SW480 (cell line): ENCODE data around the gene AKT1.

Experiments used
- DNase-seq: peaks from one replicate; pipeline ENCODE4 v3.0.0-alpha.2; 2016; ENCODE audit warnings: low spot score

AKT1 gene

DNA sequence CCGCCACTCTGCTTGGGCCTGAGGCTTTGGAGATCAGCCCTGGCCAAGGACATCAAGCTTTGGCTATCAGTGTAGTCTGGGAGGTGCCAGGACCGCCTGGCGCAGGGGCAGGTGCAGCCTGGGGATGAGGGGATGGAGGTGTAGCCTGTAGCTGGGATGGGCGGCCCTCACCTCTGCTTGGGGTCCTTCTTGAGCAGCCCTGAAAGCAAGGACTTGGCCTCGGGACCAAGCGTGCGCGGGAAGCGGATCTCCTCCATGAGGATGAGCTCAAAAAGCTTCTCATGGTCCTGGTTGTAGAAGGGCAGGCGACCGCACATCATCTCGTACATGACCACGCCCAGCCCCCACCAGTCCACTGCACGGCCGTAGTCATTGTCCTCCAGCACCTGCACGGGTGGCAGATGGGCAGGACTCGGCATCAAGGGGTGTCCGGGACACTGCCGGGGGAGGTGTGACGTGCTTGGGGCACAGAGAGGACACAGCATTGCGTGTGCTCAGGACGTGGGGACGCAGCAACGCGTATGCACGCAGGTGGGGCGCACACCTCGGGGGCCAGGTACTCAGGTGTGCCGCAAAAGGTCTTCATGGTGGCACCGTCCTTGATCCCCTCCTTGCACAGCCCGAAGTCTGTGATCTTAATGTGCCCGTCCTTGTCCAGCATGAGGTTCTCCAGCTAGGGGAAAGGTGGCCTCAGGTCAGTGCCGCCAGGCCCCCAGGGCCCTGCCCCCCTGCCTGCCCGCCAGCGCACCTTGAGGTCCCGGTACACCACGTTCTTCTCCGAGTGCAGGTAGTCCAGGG, 22.6 kb downstream of the AKT1 start:
- no peak for DNase-seq

DNA sequence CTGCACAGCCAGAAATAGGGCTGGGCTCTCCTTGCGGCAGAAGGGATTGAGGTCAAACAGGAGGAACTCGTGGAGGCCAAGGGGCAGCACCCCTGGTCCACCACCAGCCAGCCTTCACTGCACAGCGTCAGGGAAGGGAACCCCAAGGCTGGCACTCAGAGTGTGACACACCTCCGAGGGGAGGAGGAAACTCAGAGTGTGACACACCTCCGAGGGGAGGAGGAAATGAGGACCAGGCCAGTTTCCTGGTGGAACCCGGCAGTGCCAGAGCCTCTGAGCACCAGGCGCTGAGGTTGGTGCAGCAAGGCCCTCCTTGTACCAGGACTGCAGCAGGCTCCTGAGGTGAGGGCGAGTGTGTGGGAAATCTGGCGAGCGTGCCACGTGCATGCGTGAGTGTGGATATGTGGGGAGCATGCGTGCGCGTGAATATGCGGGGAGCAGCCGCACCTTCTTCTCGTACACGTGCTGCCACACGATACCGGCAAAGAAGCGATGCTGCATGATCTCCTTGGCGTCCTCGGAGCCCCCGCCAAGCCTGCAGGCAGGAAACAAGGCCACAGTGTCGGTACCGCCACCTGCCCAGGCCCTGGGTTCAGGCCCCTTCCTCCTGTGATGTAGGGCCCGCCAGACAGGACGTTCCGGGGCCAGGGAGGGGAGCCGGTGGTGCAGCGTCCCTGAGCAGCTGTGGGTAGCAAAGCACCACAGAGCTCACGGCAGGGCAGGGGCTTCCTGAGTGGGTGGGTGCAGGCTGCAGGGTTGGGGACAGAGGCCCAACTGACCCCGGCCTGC, 23.4 kb downstream of the AKT1 start:
- DNase-seq: no peak

DNA sequence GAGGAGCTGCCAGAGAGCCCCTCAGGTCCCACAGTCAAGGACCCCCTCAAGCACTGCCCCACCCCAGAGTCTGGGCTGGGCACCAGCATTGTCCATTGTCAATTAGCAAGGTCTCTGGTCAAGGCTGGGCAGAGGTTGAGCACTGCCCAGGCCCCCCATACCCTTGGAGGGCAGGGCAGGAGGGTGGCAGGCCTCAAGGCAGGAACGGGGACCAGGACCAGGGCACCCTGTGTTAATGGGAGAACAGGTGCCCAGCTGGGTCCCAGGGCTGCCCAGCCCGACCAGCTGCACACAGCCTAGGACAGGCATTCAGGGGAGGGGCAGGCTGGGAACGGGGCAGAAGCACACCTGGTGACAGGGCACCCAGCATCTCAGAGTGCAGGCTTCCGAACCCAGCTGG, 24.2 kb downstream of the AKT1 start:
- no peak for DNase-seq

DNA sequence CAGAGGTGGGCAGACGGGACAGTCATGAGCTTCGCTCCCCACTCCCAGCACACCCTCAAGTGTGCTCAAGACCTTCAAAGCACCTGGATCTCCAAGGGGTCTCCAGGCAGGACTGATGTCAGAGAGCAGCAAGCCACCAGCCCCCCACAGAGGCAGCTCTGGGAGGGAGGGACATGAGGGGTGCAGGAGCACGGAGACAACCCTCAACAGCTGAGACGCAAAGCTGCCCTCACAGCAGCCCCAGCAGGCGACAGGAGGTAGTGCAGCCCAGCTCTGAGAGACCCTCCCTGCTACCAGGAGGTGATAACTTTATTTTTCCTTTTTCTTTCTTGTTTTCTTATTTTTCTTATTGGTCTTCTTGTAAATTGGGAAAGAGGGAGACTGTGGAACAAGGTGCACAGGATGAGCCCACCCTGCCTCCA, 24.7 kb downstream of the AKT1 start:
- DNase-seq: no peak

DNA sequence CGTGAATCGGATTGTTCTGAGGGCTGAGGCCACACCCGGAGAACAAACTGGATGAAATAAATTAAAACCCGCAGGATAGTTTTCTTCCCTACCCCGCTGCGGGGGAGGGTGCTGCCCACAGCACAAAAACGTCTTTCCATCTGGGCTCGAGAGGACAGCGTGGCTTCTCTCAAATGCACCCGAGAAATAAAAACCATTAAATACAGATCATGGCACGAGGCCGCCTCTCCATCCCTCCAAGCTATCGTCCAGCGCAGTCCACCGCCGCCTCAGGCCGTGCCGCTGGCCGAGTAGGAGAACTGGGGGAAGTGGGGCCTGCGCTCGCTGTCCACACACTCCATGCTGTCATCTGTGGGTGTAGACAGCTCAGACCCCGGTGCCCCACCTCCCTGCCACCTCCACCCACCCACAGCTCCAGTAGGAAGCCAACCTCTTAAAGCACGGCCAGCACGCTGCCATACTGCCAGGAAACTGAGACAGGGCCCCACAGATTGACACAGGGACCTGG, 25.4 kb downstream of the AKT1 start:
- no peak for DNase-seq

DNA sequence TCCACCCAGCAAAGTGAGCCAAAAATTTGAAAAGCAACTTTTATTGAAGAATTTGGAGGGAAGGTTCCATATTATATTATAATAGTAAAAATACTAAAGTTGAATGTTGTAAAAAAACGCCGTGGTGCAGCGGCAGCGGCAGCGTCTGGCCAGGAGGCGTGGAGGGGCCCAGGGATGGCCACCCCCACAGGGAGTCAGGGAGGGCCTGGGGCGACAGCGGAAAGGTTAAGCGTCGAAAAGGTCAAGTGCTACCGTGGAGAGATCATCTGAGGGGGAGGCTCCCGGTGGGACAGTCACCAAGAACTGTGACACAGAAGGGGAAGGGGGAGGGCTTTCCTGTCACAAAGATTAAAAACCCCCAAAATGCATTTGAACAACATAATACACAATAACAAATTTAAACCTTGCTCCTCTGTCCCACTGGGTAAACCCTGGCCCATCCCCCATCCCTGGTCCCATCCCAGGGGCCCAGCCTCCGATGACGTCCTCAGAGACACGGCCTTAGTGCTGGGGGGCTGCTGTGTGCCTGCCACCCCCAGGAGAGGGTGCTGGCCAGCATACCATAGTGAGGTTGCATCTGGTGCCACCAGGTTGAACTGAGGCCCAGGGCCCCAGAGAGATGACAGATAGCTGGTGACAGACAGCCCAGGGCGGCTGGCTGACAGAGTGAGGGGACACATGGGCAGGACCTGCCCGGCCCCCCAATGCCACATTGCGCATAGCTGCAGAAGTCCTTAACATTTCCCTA, 26.1 kb downstream of the AKT1 start:
- DNase-seq: no peak

DNA sequence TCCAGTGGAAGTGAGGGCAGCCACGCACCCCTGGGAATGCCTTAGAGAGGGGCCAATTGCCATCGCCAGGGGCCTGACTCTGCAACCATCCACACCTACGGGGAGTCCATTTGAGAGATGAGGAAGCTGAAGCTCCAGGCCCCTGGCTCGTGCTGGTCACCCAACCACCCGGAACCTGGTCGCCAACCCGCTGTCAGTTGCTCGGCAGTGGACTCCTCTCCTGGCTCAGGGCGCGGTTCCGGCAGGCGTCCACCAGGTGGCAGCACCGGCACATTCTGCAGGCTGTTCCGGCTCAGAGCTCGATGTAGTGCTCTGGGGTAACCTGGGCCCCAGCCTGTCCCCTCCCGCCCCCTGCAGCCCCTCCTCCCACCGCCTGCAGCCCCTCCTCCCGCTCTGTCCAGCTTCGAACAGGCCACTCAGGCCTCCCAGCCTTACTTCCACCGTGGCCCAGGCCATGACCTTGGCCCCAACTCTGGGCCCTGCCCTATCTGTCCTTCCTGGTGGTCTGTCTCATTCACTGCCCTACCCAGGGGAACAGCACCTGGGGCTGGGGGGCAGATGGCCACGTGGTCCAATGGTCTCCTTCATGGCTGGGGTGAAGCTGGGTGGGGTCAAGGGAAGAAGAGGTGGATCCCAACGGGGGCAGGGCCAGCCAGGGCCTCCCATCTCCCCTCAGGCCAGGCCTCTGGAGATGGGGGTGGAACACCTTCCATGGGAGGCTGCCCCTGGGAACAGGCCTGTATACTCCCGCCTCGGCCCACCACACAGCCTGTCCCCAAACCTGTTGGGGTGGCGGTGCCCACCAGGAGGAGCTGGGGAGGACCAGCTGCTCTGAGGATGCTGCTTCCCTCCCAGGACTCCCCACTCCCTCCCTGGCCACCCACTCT, 26.9 kb downstream of the AKT1 start:
- peak; percentile 74 for DNase-seq

DNA sequence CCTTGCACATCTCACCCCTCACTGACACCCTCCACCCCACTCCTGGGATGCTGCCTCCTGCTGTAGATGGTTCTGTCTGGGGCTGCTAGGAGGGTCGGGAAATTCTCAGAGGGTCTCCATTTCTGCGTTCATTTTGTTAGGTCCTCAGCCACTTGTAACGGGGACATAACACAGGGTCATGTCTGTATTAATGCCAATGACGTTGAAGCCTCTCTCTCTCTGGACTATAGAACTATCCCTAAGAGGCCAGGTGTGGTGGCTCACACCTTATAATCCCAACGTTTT, 28.0 kb downstream of the AKT1 start:
- no peak for DNase-seq

DNA sequence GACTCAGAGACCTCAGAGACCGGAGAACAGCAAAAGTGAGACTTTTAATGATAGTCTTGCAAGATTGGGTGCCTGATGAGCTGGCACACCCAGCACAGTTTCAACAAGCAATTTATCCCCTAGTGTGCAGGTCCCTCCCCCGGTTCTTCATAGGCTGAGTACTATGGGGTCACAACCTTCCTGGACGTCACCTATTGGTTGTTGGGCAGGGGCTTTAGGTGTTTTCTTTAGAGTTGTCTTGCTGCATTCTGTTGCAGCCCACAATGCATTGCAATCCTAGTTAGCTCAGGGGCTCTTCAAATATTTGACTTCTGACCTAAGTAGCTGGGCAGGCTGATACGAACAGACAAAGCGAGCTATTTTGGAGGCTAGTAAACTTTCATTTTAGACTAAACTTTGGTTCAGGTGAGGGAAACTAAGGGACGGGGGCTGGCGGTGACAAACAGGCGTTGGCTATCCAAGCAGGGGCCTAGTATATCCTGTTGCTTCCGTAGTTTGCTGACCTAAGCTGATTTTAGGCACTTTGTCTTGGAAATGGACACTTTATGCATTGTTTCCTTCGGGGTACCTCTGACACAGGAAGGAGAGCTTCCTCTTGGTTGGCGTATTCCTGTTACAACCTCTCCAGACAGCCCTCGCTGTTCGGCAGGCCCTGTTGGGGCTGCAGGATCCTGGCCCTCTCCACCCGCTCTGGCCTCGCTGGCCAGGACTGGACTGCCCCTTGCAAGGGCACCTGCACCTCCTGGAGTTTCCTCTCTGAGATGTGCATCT, 28.5 kb downstream of the AKT1 start:
- DNase-seq: no peak

DNA sequence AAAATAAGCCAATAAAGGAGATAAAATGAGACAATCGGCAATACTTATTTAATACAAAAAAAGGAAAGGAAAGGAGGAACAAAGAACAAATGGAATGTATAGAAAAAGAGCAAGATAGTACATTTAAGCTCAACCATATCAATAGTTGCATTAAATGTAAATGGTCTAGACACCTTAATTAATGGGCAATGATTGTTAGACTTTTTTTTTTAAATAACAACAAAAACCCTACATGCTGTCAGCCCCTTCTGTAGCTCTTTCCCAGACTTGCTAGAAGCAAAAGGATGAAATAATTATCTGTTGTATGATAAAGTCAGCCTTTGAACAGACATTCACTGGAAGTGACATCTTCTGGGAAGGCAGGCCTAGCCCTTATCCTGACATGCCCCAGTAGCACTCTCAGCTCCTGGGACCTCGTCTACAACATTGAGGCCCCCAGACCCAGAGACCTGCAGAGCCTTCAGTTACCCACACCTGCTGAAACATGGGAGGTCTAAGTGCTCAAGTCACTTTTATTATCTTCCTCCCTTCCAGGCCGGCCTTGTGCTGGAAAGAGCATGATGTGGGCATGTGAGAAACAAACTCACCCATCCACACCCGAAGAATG, 29.2 kb downstream of the AKT1 start:
- no peak for DNase-seq

DNA sequence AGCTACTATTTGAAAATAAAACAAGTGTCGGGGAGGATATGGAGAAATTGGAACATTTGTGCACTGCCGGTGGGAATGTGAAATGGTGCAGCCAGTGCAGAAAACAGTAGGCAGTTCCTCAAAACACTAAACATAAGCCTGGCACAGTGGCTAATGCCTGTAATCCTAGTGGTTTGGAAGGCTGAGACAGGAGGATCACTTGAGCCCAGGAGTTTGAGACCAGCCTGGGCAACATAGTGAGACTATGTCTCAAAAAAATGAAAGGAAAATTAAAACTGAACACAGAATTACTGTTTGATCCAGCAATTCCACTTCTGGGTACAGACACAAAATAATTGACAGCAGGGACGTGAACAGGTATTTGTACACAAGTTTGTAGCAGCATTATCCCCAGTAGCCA, 30.0 kb downstream of the AKT1 start:
- DNase-seq: no peak

DNA sequence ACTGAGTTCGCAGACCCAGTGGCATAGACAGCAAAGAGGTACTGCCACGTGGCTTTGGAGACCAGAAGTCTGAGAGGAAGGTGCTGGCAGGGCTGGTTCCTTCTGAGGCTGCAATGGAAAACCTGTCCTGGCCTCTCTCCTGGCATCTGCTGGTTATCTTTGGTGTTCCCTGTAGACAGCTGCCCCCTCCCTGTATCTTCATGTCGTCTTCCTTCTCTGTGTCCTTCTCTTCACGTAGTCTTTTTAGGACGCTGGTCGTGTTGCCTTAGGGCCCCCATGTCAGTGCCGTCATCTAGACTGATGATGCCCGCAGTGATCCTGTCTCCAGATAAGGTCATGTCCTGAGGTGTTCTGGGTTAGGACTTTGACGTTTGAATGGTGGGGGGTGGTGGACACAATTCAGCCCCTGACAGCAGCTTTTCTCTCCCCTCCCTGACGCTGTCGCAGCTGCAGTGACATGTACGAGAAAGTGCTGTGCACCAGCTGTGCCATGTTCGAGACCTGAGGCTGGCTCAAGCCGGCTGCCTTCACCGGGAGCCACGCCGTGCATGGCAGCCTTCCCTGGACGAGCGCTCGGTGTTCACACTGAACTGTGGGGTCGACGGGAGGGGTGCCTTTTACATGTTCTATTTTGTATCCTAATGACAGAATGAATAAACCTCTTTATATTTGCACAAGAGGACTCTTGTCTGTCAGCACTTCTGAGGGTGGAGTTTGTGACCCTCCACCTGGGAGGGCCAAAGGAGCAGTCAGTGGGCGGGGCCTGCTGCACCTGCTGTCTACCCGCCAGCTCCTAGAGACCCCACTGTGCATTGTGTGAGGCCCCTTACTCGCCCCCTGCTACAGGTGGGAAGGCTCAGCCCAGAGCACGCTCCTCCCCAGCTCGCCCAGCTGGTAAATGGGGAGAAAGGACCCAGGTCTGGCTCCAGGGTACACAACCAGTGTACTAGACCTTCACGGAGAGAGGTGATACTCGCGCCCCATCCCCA, 36.3 kb downstream of the AKT1 start:
- no peak for DNase-seq

DNA sequence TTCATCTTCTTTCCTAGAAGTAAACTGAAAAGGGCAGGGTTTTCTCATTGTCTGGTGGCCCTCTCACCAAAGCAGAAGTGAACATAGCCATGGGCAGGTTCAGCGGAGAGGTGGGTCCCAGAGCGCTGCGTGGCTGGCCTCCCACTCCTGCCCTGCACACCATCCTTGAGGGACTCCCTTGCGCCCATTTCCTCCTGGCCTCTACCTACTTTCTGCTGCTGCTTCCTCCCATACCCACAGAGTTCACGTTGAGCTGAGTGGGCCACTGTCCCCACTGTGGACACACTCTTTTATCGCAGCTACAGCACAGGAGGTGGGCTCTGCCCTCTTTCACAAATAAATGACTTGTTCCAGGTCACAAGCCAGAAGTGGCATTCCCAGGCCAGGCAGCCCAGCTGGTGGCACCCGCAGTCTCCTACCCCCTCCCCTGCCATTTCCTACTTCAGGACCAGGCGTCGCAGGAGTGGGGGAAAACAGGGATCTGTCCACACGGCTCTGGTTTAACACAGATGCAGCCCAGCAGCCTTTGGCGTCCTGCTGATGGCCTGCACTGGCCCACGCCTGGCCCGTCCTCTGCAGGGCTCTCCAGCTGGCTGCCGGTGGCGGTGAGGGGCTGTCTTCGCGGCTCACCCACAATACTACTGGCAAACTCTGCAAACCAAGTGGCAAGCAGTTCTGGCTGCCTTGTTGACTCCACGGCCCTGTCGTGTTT, 37.7 kb downstream of the AKT1 start:
- DNase-seq: no peak

DNA sequence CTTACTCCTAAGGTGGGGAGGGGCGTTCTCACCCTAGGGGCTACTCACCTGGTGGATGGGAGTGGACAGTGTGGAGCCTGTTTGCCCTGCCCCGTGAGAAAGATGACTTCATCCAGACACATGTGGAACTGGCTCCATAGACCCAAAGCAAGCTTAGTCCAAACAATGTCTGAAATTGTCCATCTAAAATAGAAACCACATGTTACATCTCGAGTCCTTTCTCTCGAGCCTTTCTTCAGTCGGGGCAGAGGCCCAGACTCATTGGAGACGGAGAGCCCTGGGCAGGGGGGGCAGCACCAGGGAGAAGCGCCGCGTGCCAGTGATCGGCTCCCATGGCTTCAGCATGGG, 38.3 kb downstream of the AKT1 start:
- no peak for DNase-seq

DNA sequence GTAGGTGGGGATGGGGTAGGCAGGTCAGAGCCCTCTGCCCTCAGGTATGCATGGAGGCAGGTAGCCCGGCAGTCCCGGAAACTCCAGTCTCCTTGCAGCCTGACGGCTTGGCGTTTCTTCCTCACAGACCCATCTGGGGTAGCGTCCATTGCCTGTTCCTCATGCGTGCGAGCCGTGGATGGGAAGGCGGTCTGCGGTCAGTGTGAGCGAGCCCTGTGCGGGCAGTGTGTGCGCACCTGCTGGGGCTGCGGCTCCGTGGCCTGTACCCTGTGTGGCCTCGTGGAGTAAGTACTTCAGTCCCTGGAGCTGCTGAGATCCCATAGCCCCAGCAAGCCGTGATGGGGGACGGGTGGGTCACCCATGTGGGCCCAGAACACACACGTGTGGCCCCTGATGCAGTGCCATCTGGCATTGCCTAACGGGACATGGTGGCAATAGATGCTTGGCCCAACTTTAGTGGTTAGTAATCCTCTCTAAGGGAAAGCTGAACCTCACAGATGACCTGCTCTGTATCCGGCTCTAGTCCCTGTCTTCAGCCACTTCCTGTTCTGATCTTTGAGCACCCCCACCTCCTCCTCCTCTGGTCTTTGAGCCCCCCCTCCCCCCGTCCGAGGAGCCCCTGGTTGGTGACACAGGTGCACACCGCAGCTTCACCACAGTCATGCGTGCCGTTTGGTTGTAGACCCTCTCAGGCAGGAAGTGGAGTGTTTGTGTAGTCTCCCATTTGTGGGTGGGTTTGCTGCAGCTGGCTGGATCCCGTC, 38.9 kb downstream of the AKT1 start:
- no peak for DNase-seq

DNA sequence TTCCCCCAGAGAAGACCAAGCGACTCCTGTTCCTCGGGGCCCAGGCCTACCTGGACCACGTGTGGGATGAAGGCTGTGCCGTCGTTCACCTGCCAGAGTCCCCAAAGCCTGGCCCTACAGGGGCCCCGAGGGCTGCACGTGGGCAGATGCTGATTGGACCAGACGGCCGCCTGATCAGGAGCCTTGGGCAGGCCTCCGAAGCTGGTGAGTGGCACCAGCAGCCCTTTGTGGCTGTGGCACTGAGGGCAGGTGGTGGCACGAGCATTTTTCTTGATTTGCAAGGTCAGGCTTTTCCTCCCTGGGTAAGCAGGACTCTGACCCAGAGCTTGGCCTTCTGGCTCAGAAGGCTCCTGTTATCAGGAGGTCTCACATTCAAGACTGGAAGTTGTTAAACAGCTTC, 39.9 kb downstream of the AKT1 start:
- no peak for DNase-seq

DNA sequence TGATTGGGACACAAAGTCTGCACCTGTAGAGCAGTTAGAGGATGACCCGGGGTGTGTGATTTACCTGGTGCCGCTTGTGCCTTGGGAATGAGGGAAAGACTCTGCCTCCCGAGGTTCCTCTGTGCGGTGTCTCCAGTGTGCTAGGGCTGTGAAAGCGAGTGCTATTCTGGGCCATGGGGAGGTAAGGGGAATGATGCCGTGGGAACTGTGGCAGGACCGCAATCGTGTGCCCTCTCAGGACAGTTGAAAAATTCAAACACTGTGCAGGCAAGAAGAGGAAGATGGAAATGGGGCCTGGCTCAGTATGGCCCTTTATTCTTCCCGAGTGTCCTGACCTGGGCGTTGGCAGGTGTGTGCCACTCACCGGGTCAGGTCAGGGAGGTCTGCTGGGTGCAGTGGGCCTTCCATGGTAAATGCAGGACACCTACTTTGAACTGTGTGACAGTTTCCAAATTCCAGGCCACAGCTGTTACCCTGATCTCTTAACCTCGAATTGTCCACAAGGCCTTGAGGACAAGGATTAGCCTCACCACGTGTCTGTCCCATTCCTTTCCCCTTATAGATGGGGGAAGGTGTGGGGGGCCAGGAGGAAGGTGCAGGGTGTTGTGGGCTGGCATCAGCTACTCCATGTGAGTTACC, 41.2 kb downstream of the AKT1 start:
- no peak for DNase-seq
